Mesenchymal stem cell (in vitro differentiated cells and primary cell): ENCODE results near the gene DEFB131A.
"Not testable (repeated sequence)": the region's sequence is repeated elsewhere in the genome, so short reads cannot be mapped to it uniquely, and the experiment has no call there.

Experiments used
- DNase-seq: peaks from one replicate; pipeline ENCODE4 v3.0.0-alpha.2; 2013
- H2AFZ ChIP-seq: one replicate; pipeline ENCODE4 v1.6.1; 2013; ENCODE audit warnings: low read depth, mild to moderate bottlenecking, control low read depth, inconsistent platforms, low read length, moderate library complexity
- H2AK5ac ChIP-seq: 2 replicates; pipeline ENCODE4 v1.6.1; 2013; ENCODE audit warnings: low read length, moderate library complexity, mild to moderate bottlenecking, inconsistent platforms; ENCODE audit not compliant: severe bottlenecking
- H2BK120ac ChIP-seq: one replicate; pipeline ENCODE4 v1.6.1; 2013; ENCODE audit warnings: low read depth, mild to moderate bottlenecking, inconsistent platforms, low read length, moderate library complexity
- H2BK12ac ChIP-seq, 2 experiments: one replicate each; pipeline ENCODE4 v1.6.1; 2013; ENCODE audit warnings: inconsistent platforms in 2 of 2, low read length in 2 of 2, mild to moderate bottlenecking in 2 of 2, moderate library complexity in 2 of 2, control low read depth in 1 of 2
- H2BK15ac ChIP-seq: one replicate; pipeline ENCODE4 v1.6.1; 2013; ENCODE audit warnings: mild to moderate bottlenecking, low read depth, inconsistent platforms; ENCODE audit not compliant: poor library complexity, severe bottlenecking
- H2BK5ac ChIP-seq: 2 replicates; pipeline ENCODE4 v1.6.1; 2013; ENCODE audit warnings: low read depth, mild to moderate bottlenecking, low read length, control low read depth, inconsistent platforms; ENCODE audit not compliant: poor library complexity, severe bottlenecking
- H3K14ac ChIP-seq, 2 experiments: one replicate each; pipeline ENCODE4 v1.6.1; 2013; ENCODE audit warnings: inconsistent platforms in 2 of 2, low read length in 2 of 2, control low read depth in 1 of 2, mild to moderate bottlenecking in 1 of 2, moderate library complexity in 1 of 2
- H3K18ac ChIP-seq, 2 experiments: one replicate each; pipeline ENCODE4 v1.6.1; 2013; ENCODE audit warnings: inconsistent platforms in 2 of 2, low read length in 2 of 2, control low read depth in 1 of 2, low read depth in 1 of 2, mild to moderate bottlenecking in 1 of 2
- H3K23ac ChIP-seq, 2 experiments: one replicate each; pipeline ENCODE4 v1.6.1; 2013; ENCODE audit warnings: inconsistent platforms in 2 of 2, low read length in 2 of 2, mild to moderate bottlenecking in 2 of 2, moderate library complexity in 2 of 2, control low read depth in 1 of 2
- H3K27ac ChIP-seq: 2 replicates; pipeline ENCODE4 v1.5.1; 2013; ENCODE audit warnings: mild to moderate bottlenecking, moderate library complexity, low read length, control low read depth, inconsistent platforms; ENCODE audit not compliant: poor library complexity, severe bottlenecking
- H3K27me3 ChIP-seq, 2 experiments: 2 replicates each; pipeline versions ENCODE4 v1.6.1 to v1.7.0; 2013; ENCODE audit warnings: low read length in 2 of 2, mild to moderate bottlenecking in 2 of 2, moderate library complexity in 2 of 2, control low read depth in 1 of 2, inconsistent platforms in 1 of 2; ENCODE audit not compliant: control insufficient read depth in 1 of 2, insufficient read depth in 1 of 2
- H3K36me3 ChIP-seq, 2 experiments: 2 replicates each; pipeline versions ENCODE4 v1.6.1 to v1.7.0; 2013; ENCODE audit warnings: low read length in 2 of 2, control low read depth in 1 of 2, inconsistent platforms in 1 of 2, low read depth in 1 of 2, mild to moderate bottlenecking in 1 of 2; ENCODE audit not compliant: insufficient read depth in 2 of 2, control insufficient read depth in 1 of 2
- H3K4ac ChIP-seq, 2 experiments: one replicate each; pipeline ENCODE4 v1.6.1; 2013; ENCODE audit warnings: inconsistent platforms in 2 of 2, low read length in 2 of 2, mild to moderate bottlenecking in 2 of 2, moderate library complexity in 2 of 2, control low read depth in 1 of 2, low read depth in 1 of 2
- H3K4me1 ChIP-seq: 2 replicates; pipeline ENCODE4 v1.6.1; 2013; ENCODE audit warnings: low read depth, low read length, control low read depth; ENCODE audit not compliant: control insufficient read depth, insufficient read depth
- H3K4me2 ChIP-seq: 2 replicates; pipeline ENCODE4 v1.6.1; 2013; ENCODE audit warnings: low read length, mild to moderate bottlenecking, inconsistent platforms; ENCODE audit not compliant: poor library complexity, severe bottlenecking
- H3K4me3 ChIP-seq, 2 experiments: 2 replicates each; pipeline versions ENCODE4 v1.5.1 to v1.7.0; 2013; ENCODE audit warnings: low read length in 2 of 2, mild to moderate bottlenecking in 2 of 2, control low read depth in 1 of 2, low read depth in 1 of 2; ENCODE audit not compliant: insufficient read depth in 1 of 2
- H3K79me1 ChIP-seq: replicated peaks from 2 replicates; pipeline ENCODE4 v1.6.1; 2013; ENCODE audit warnings: mild to moderate bottlenecking, control low read depth, low read length, inconsistent platforms; ENCODE audit not compliant: poor library complexity, severe bottlenecking
- H3K9ac ChIP-seq: 2 replicates; pipeline ENCODE4 v1.7.0; 2013; ENCODE audit warnings: mild to moderate bottlenecking, low read length, moderate library complexity
- H3K9me3 ChIP-seq: 2 replicates; pipeline ENCODE4 v1.7.0; 2013; ENCODE audit warnings: mild to moderate bottlenecking, low read length; ENCODE audit not compliant: control insufficient read depth
- H4K8ac ChIP-seq: one replicate; pipeline ENCODE4 v1.6.1; 2013; ENCODE audit warnings: inconsistent platforms, mild to moderate bottlenecking, low read length, moderate library complexity
- H4K91ac ChIP-seq: one replicate; pipeline ENCODE4 v1.6.1; 2013; ENCODE audit warnings: mild to moderate bottlenecking, low read length, inconsistent platforms
- WGBS: methylation state at CpG from one replicate; pipeline ENCODE4 v1.1.7; 2013; ENCODE audit warnings: mixed read lengths; 5-methylcytosine and 5-hydroxymethylcytosine counted together

The DEFB131A gene

DNA sequence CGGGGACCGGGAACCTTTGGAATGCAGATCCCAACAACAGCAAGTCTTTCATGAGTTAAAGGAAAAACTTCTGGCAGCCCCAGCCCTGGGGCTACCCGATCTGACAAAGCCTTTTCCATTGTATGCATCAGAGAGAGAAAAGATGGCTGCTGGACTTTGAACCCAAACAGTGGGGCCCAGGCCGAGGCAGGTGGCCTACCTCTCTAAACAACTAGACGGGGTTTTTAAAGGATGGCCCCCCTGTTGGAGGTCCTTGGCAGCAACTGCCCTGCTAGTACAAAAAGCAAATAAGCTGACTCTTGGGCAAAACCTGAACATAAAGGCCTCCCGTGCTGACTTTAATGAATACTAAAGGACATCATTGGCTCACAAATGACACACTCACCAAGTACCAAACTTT is 10.1 kb downstream of the DEFB131A start:
- not testable (repeated sequence) for H3K23ac ChIP-seq, H2AK5ac ChIP-seq, H3K27ac ChIP-seq, H3K9me3 ChIP-seq, H3K4me3 ChIP-seq, H3K9ac ChIP-seq, H2BK12ac ChIP-seq, H3K18ac ChIP-seq, H2BK5ac ChIP-seq, H3K79me1 ChIP-seq, H3K14ac ChIP-seq, H2BK120ac ChIP-seq, H3K36me3 ChIP-seq, H3K4ac ChIP-seq, H3K27me3 ChIP-seq, H2BK15ac ChIP-seq, H4K91ac ChIP-seq, H3K4me2 ChIP-seq, H3K4me1 ChIP-seq, H2AFZ ChIP-seq, DNase-seq, H4K8ac ChIP-seq
- WGBS: 75% methylated on average over 6 of the region's 6 CpGs

DNA sequence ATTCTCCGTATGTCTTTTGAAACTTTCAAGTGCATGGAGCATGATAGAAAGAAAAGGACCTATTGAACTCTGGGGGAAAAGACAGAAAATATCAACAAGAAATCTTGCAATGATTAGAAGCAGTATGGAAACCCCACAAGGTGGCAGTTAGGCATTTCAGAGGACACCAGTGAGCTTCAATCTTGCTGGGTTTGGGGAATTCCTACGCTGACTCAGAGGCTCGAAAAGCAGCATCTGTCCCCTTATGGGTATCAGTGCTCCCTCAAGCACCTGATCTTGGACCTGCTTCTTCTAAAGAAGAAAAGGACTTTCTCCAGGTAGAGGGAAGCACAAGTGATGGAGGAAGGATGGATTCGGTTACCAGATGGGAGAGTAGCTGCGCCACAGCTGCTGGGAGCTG is 10.8 kb downstream of the DEFB131A start:
- H2AK5ac ChIP-seq, DNase-seq: not testable (repeated sequence)

DNA sequence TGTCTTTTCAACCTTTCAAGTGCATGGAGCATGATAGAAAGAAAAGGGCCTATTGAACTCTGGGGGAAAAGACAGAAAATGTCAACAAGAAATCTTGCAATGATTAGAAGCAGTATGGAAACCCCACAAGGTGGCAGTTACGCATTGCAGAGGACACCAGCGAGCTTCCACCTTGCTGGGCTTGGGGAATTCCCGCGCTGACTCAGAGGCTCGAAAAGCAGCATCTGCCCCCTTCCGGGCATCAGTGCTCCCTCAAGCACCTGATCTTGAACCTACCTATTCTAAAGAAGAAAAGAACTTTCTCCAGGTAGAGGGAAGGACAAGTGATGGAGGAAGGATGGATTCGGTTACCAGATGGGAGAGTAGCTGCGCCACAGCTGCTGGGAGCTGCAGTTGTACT is 35.3 kb downstream of the DEFB131A start:
- H2AK5ac ChIP-seq, H3K23ac ChIP-seq, H3K27ac ChIP-seq, H2BK15ac ChIP-seq, H3K14ac ChIP-seq, H2AFZ ChIP-seq, H3K4me1 ChIP-seq, H2BK12ac ChIP-seq, H3K36me3 ChIP-seq, H3K4me3 ChIP-seq, H4K8ac ChIP-seq, H4K91ac ChIP-seq, H3K18ac ChIP-seq, H3K4ac ChIP-seq, H3K9me3 ChIP-seq, H3K4me2 ChIP-seq, DNase-seq, H2BK120ac ChIP-seq, H2BK5ac ChIP-seq, H3K27me3 ChIP-seq, H3K9ac ChIP-seq, H3K79me1 ChIP-seq: not testable (repeated sequence)
- WGBS: 100% methylated on average over 1 of the region's 8 CpGs

More for the DNA sequence above, 10.8 kb downstream of the DEFB131A start:
- H3K23ac ChIP-seq, H2BK15ac ChIP-seq, H3K4me3 ChIP-seq, H4K91ac ChIP-seq, H3K27ac ChIP-seq, H2BK120ac ChIP-seq, H3K4me1 ChIP-seq, H3K18ac ChIP-seq, H2BK12ac ChIP-seq, H3K27me3 ChIP-seq, H3K4ac ChIP-seq, H3K4me2 ChIP-seq, H2AFZ ChIP-seq, H3K79me1 ChIP-seq, H3K9me3 ChIP-seq, H3K14ac ChIP-seq, H4K8ac ChIP-seq, H3K36me3 ChIP-seq, H2BK5ac ChIP-seq, H3K9ac ChIP-seq: not testable (repeated sequence)
- WGBS: 70% methylated on average over 3 of the region's 5 CpGs

DNA sequence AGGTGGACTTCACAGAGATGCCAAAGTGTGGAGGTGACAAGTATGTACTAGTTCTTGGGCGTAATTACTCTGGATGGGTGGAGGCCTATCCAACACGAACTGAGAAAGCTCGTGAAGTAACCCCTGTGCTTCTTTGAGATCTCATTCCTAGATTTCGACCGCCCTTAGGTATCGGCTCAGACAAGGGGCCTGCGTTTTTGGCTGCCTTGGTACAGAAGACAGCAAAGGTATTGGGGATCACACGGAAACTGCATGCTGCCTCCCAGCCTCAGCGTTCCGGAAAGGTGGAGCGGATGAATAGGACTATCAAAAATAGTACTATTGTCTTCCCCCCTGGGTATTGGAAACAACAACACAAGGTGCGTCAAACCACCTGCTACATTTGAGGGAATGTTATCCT is 35.9 kb downstream of the DEFB131A start:
- H3K4me2 ChIP-seq, H3K14ac ChIP-seq, H2BK15ac ChIP-seq, H3K4me1 ChIP-seq, H3K9ac ChIP-seq, H3K18ac ChIP-seq, H2BK12ac ChIP-seq, H3K27me3 ChIP-seq, H4K8ac ChIP-seq, H3K36me3 ChIP-seq, H2AK5ac ChIP-seq, H3K4ac ChIP-seq, H2AFZ ChIP-seq, H2BK120ac ChIP-seq, DNase-seq, H4K91ac ChIP-seq, H3K79me1 ChIP-seq, H3K4me3 ChIP-seq, H3K27ac ChIP-seq, H2BK5ac ChIP-seq, H3K9me3 ChIP-seq, H3K23ac ChIP-seq: not testable (repeated sequence)
- WGBS: 84% methylated on average over 12 of the region's 12 CpGs
